GM23248 (cell line): Measurements from ENCODE around the gene OSGIN1. TPM values are rescaled to one million over a fixed set of nuclear protein-coding genes. Genes with fewer than 3 reads are reported as not detected.

ENCODE experiments used
- DNase-seq: peaks from one replicate; pipeline ENCODE4 v3.0.0-alpha.2; 2015
- H2AFZ ChIP-seq: fragments of 200-600 bp; sonication (generic); 2 replicates; pipeline ENCODE4 v1.6.1; 2016; ENCODE audit warnings: antibody characterized with exemption
- H3F3A ChIP-seq: fragments of 200-600 bp; sonication (generic); 2 replicates; pipeline ENCODE4 v1.6.1; 2016; ENCODE audit warnings: mild to moderate bottlenecking, antibody characterized with exemption, mixed run types; ENCODE audit not compliant: insufficient read depth
- H3K27ac ChIP-seq: fragments of 200-600 bp; sonication (generic); 2 replicates; pipeline ENCODE4 v1.5.1; 2016; ENCODE audit warnings: mild to moderate bottlenecking
- H3K27me3 ChIP-seq: fragments of 200-600 bp; sonication (generic); replicated peaks from 2 replicates; pipeline ENCODE4 v1.6.1; 2016; ENCODE audit warnings: mild to moderate bottlenecking; ENCODE audit not compliant: insufficient read depth
- H3K36me3 ChIP-seq: fragments of 200-600 bp; sonication (generic); 2 replicates; pipeline ENCODE4 v1.6.1; 2016; ENCODE audit warnings: low read depth, mild to moderate bottlenecking
- H3K4me1 ChIP-seq: fragments of 200-600 bp; sonication (generic); 2 replicates; pipeline ENCODE4 v1.6.1; 2016; ENCODE audit warnings: mild to moderate bottlenecking; ENCODE audit not compliant: insufficient read depth
- H3K4me2 ChIP-seq: fragments of 200-600 bp; sonication (generic); one replicate; pipeline ENCODE4 v1.6.1; 2016; ENCODE audit warnings: mild to moderate bottlenecking; ENCODE audit not compliant: unreplicated experiment
- H3K4me3 ChIP-seq: fragments of 200-600 bp; sonication (generic); 2 replicates; pipeline ENCODE4 v1.5.1; 2016; ENCODE audit warnings: mild to moderate bottlenecking
- H3K79me2 ChIP-seq: fragments of 200-600 bp; sonication (generic); 2 replicates; pipeline ENCODE4 v1.6.1; 2016; ENCODE audit warnings: mild to moderate bottlenecking; ENCODE audit not compliant: insufficient read depth
- H3K9ac ChIP-seq: fragments of 200-600 bp; sonication (generic); 2 replicates; pipeline ENCODE4 v1.6.1; 2016; ENCODE audit warnings: mild to moderate bottlenecking
- H3K9me2 ChIP-seq: fragments of 200-600 bp; sonication (generic); 2 replicates; pipeline ENCODE4 v1.6.1; 2016; ENCODE audit warnings: mixed run types, mild to moderate bottlenecking, moderate library complexity; ENCODE audit not compliant: insufficient read depth
- H3K9me3 ChIP-seq: fragments of 200-600 bp; sonication (generic); one replicate; pipeline ENCODE4 v1.6.1; 2017; ENCODE audit warnings: low read depth
- H4K20me1 ChIP-seq: fragments of 200-600 bp; sonication (generic); 2 replicates; pipeline ENCODE4 v1.6.0; 2016; ENCODE audit not compliant: insufficient read depth
- EZH2 ChIP-seq: fragments of 200-600 bp; sonication (generic); IDR thresholded peaks from 2 replicates; pipeline ENCODE4 v1.6.1; 2018; ENCODE audit warnings: antibody characterized with exemption, mild to moderate bottlenecking; ENCODE audit not compliant: insufficient read depth, poor library complexity, severe bottlenecking
- EZH2phosphoT487 ChIP-seq: fragments of 200-600 bp; sonication (generic); IDR thresholded peaks from 2 replicates; pipeline ENCODE4 v1.6.1; 2018; ENCODE audit warnings: antibody characterized with exemption, moderate library complexity, mild to moderate bottlenecking, low read depth; ENCODE audit not compliant: insufficient read depth
- WGBS, 2 experiments: methylation state at CpG; one replicate each; pipeline ENCODE4 v1.1.6; 2015 to 2017; ENCODE audit warnings: low lambda C conversion rate in 2 of 2, low coverage in 1 of 2; ENCODE audit errors: missing lambda C conversion rate in 2 of 2; 5-methylcytosine and 5-hydroxymethylcytosine counted together
- in situ Hi-C: fragments of 300-500 bp; cut with MboI; formaldehyde crosslinking; loops from 2 replicates; pipeline ENCODE4 v1.15.0; 2020
- polyA plus RNA-seq: library from polyadenylated mRNA; unstranded; fragments of >200 nt; fragmentation: Nextera tagmentation; extraction: Ambion mirVana; gene quantifications from 2 replicates; pipeline ENCODE4 v1.2.1, GENCODE V29; 2016
- total RNA-seq: library from RNA; depleted of rRNA; stranded (reverse); fragments of >200 nt; shearing (Covaris generic); gene quantifications from 2 replicates; pipeline ENCODE4 v1.2.3, GENCODE V29; 2014

The OSGIN1 gene
- total and polyA plus RNA-seq, 2 experiments from 2014 or later = 1.1 to 6.3 TPM

- Histone ChIP-seq H3K9ac (no peak overlapping the region), H3K9me2 (no peaks in the 10 kb centered on the region), H3F3A (no peaks in the 10 kb centered on the region), H3K27ac (no peak overlapping the region), H3K79me2 (peaks cover 13% of the 10 kb centered on the region), H3K27me3 (no peaks in the 10 kb centered on the region), H2AFZ (no peak overlapping the region), H3K4me1 (no peaks in the 10 kb centered on the region), H3K4me2 (no peak overlapping the region), H3K36me3 (peaks cover 6% of the 10 kb centered on the region), H3K4me3 (no peak overlapping the region), H3K9me3 (no peaks in the 10 kb centered on the region), H4K20me1 (no peaks in the 10 kb centered on the region)
- DNase-seq = no peak
- WGBS, 2 experiments = 95 to 96% methylated on average over 15 of the region's 15 CpGs
- in situ Hi-C loops = no loop called here
- TF ChIP-seq EZH2phosphoT487 = no peak
- no peak for TF ChIP-seq EZH2
These were observed 45.3 kb upstream of the OSGIN1 start for GRCh38 chr16:83907631-83908250.

- Histone ChIP-seq H3K4me2 (no peak overlapping the region), H4K20me1 (no peaks in the 10 kb centered on the region), H2AFZ (no peak overlapping the region), H3F3A (no peaks in the 10 kb centered on the region), H3K4me1 (no peaks in the 10 kb centered on the region), H3K79me2 (peaks cover 2% of the 10 kb centered on the region; the same call in 1 of the 2 replicates), H3K9me3 (no peaks in the 10 kb centered on the region), H3K9ac (no peak overlapping the region), H3K27ac (no peak overlapping the region), H3K9me2 (no peaks in the 10 kb centered on the region), H3K36me3 (peaks cover 9% of the 10 kb centered on the region), H3K4me3 (no peak overlapping the region), H3K27me3 (no peaks in the 10 kb centered on the region)
- TF ChIP-seq EZH2phosphoT487 (no peak), EZH2 (no peak)
- no peak for DNase-seq
- in situ Hi-C loops = no loop called here
- 65 to 71% methylated on average over 2 of the region's 2 CpGs for WGBS, 2 experiments
These were observed 44.2 kb upstream of the OSGIN1 start for GRCh38 chr16:83908798-83909197.

GRCh38 chr16:83911290-83911689 is 41.8 kb upstream of the OSGIN1 start:
- Histone ChIP-seq H3K9me2 (no peaks in the 10 kb centered on the region), H3K4me1 (no peaks in the 10 kb centered on the region), H3K27me3 (no peaks in the 10 kb centered on the region), H3K4me3 (no peak overlapping the region), H2AFZ (no peak overlapping the region), H3K36me3 (peaks cover 9% of the 10 kb centered on the region), H3F3A (no peaks in the 10 kb centered on the region), H3K79me2 (no peaks in the 10 kb centered on the region), H4K20me1 (no peaks in the 10 kb centered on the region), H3K9me3 (no peaks in the 10 kb centered on the region), H3K4me2 (no peak overlapping the region), H3K27ac (no peak overlapping the region), H3K9ac (no peak overlapping the region)
- 89 to 90% methylated on average over 10 of the region's 10 CpGs for WGBS, 2 experiments
- TF ChIP-seq EZH2 = no peak
- TF ChIP-seq EZH2phosphoT487 = no peak
- no peak for DNase-seq
- in situ Hi-C loops = no loop called here

GRCh38 chr16:83912519-83913244 is 40.4 kb upstream of the OSGIN1 start:
- Histone ChIP-seq H3K27me3 (no peaks in the 10 kb centered on the region), H3K9me3 (no peaks in the 10 kb centered on the region), H3K4me1 (no peaks in the 10 kb centered on the region), H3K9ac (no peak overlapping the region), H3K79me2 (no peaks in the 10 kb centered on the region), H3K4me3 (no peak overlapping the region), H3F3A (no peaks in the 10 kb centered on the region), H3K4me2 (no peak overlapping the region), H2AFZ (no peak overlapping the region), H4K20me1 (no peaks in the 10 kb centered on the region), H3K36me3 (peaks cover 9% of the 10 kb centered on the region), H3K9me2 (no peaks in the 10 kb centered on the region), H3K27ac (no peak overlapping the region)
- DNase-seq = no peak
- WGBS, 2 experiments = 80 to 88% methylated on average over 12 of the region's 12 CpGs
- in situ Hi-C loops = no loop called here
- TF ChIP-seq EZH2 = no peak
- TF ChIP-seq EZH2phosphoT487 = no peak
